GM19455 (cell line): ENCODE data around the gene MAP3K13.
"Not testable (repeated sequence)": the region's sequence is repeated elsewhere in the genome, so short reads cannot be mapped to it uniquely, and the experiment has no call there.

Source experiments
- ATAC-seq: cut with Tn5 transposase; IDR thresholded peaks from one replicate; pipeline ENCODE4 v1.9.1; 2021; ENCODE audit not compliant: unreplicated experiment

MAP3K13 gene

GRCh38 chr3:185442031-185442430 lies 79.1 kb downstream of the MAP3K13 start:
- ATAC-seq = no peak

GRCh38 chr3:185444329-185444728 lies 81.4 kb downstream of the MAP3K13 start:
- no peak for ATAC-seq

- ATAC-seq = no peak
Observed at GRCh38 chr3:185448107-185448506, 85.2 kb downstream of the MAP3K13 start.

GRCh38 chr3:185451432-185451831 lies 88.5 kb downstream of the MAP3K13 start:
- ATAC-seq = not testable (repeated sequence)

- ATAC-seq = no peak
Observed at GRCh38 chr3:185457376-185457775, 94.4 kb downstream of the MAP3K13 start.

GRCh38 chr3:185460309-185460708 lies 97.4 kb downstream of the MAP3K13 start:
- no peak for ATAC-seq

GRCh38 chr3:185460719-185461350 lies 97.9 kb downstream of the MAP3K13 start:
- no peak for ATAC-seq

- no peak for ATAC-seq
Observed at GRCh38 chr3:185465471-185465870, 102.5 kb downstream of the MAP3K13 start.

- ATAC-seq = not testable (repeated sequence)
Observed at GRCh38 chr3:185466123-185466522, 103.2 kb downstream of the MAP3K13 start.

GRCh38 chr3:185469542-185469941 lies 106.6 kb downstream of the MAP3K13 start:
- ATAC-seq = no peak

- ATAC-seq = no peak
Observed at GRCh38 chr3:185470323-185470722, 107.4 kb downstream of the MAP3K13 start.

GRCh38 chr3:185473290-185473815 lies 110.4 kb downstream of the MAP3K13 start:
- ATAC-seq = no peak

GRCh38 chr3:185474922-185475321 lies 112.0 kb downstream of the MAP3K13 start:
- ATAC-seq = not testable (repeated sequence)

- ATAC-seq = no peak
Observed at GRCh38 chr3:185477316-185477715, 114.4 kb downstream of the MAP3K13 start.

GRCh38 chr3:185479373-185479945 lies 116.5 kb downstream of the MAP3K13 start:
- no peak for ATAC-seq

- ATAC-seq = no peak
Observed at GRCh38 chr3:185484296-185484695, 121.4 kb downstream of the MAP3K13 start.

GRCh38 chr3:185486394-185486793 lies 123.5 kb downstream of the MAP3K13 start:
- ATAC-seq = no peak

- ATAC-seq = no peak
Observed at GRCh38 chr3:185488465-185488864, 125.5 kb downstream of the MAP3K13 start.

GRCh38 chr3:185489462-185489861 lies 126.5 kb downstream of the MAP3K13 start:
- ATAC-seq = no peak

- no peak for ATAC-seq
Observed at GRCh38 chr3:185490241-185490640, 127.3 kb downstream of the MAP3K13 start.

- ATAC-seq = peak; percentile 94
Observed at GRCh38 chr3:185498503-185499396, 135.8 kb downstream of the MAP3K13 start, which contains the start of gene TMEM41A. Gene TMEM41A (minus strand): TSS chr3:185499035. CDS start chr3:185498961, 74 bp downstream.
